ENCODE results near the gene AKIRIN1.
"Not testable (repeated sequence)": the region's sequence is repeated elsewhere in the genome, so short reads cannot be mapped to it uniquely, and the experiment has no call there.

The AKIRIN1 gene

DNA sequence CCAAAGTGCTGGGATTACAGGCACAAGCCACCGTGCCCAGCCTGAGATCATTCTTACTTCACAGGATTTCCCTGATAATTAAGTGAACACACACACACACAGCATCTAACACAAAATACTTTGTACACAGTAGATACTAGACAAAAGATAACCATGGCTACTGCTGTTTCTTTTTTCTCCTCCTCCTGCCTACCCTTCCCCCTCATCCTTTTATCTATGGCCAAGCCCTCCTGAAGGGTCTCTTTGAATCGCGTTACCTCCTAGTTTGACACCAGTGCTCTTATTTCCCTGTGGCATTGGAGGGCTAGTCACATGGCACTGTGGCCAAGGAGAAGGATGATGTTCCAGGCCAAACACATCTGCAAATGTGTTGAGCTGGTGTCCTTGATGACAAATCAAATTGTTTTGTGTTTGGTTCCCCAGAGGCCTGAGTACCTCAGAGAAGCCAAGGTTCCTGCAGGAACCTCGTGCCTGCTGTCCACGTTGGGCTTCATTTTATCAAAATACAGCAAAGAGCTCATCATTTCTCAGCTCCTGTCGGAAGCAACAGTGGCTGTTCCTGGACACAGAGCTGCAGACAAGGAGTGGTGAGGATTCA, 55.6 kb downstream of the AKIRIN1 start:
- DNase-seq: no peak

GRCh38 chr1:39047374-39048229, 56.5 kb downstream of the AKIRIN1 start:
- DNase-seq: no peak

GRCh38 chr1:39048745-39049370, 57.8 kb downstream of the AKIRIN1 start:
- DNase-seq: no peak

GRCh38 chr1:39050001-39050400, 58.9 kb downstream of the AKIRIN1 start:
- no peak for DNase-seq

- not testable (repeated sequence) for DNase-seq
These were observed 60.2 kb downstream of the AKIRIN1 start for GRCh38 chr1:39051193-39051850.

DNA sequence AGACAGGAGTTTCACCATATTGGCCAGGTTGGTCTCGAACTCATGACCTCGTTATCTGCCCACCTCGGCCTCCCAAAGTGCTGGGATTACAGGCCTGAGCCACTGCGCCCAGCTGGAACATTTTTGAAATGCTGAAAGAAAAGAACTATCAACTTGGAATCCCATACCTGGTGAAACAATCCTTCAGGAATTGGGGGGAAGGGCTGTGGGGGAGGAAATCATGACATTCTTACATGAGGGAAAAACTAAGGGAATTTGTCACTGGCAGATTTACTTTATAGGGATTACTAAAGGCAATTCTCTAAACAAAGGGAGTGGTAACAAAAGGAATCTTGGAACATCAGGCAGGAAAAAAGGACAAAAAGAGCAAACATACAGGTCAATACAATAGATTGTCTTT, 60.9 kb downstream of the AKIRIN1 start:
- DNase-seq: no peak

DNA sequence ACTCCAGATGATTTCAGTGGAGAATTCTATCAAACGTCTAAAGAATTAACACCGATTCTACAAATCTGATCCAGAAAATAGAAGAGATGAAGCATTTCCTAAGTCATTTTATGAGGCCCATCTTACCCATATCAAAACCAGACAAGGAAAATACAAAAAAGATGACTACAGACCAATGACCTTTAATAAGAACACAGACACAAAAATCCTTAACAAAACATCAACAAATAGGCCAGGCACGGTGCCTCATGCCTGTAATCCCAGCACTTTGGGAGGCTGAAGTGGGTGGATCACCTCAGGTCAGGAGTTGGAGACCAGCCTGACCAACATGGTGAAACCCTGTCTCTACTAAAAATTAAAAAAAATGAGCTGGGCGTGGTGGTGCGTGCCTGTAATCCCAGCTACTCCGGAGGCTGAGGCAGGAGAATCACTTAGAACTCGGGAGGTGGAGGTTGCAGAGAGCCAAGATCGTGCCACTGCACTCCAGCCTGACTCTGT, 64.2 kb downstream of the AKIRIN1 start:
- not testable (repeated sequence) for DNase-seq

Data from SW 1271 (cell line).